Fibroblast of peridontal ligament (primary cell): ENCODE data around the gene RANBP9.

Experiments
- DNase-seq: peaks from one replicate; pipeline ENCODE4 v3.0.0-alpha.2; 2010; ENCODE audit errors: extremely low read depth

RANBP9 gene

DNA sequence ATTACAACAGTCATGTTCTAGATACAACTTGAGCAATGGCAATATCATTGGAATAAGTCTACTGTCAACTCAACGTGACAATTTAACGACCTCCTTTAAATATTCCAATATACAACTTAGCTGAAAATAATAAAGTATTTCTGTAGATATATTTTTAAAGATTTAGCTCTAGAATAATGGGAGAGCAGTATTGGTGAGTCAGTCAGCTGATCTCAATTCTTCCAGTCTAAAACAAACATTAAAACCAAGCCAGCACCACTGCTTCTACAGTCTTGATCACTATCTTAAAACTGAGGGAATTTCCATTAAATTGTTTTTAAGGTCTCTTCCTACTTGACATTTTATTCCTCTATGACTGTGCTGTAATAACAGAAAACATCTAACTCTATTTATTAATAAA is 58.3 kb downstream of the RANBP9 start:
- DNase-seq, result peak; percentile 37

DNA sequence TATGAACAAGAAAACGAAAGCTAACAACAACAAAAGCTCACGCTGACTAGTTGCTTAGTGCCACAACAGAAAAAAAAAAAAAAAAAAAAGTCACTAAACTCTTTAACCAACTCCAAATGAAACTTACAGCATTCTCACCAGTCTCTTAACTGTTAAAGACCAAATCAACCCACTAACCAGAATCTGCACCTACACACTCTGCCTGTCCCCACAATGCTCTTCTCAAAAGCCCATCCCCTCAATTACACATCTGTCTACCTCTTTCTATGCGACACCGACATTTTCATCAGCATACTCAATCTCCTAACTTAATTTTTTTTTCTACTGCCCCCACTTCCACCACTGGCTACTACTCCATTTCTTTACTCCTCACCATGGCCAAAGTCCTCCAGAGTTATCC is 62.2 kb downstream of the RANBP9 start:
- DNase-seq, result no peak

DNA sequence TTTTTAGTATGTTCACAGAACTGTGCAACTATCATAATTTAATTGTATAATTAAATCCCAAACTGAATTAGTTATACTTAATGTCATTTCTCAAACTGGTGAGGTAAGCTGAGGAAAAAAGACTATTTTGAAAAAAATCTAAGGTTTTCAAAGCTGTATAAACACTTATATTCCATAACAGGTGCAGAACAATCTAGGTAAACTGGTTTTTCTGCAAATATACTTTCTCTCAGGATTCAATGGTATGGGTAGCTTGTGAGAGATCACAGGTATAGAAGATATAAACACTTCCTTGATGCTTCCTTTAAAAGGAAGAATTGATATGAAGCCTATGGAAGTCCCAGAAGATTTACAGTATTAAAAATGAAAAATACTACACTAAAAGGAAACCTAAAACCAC is 62.8 kb downstream of the RANBP9 start:
- DNase-seq, result no peak

DNA sequence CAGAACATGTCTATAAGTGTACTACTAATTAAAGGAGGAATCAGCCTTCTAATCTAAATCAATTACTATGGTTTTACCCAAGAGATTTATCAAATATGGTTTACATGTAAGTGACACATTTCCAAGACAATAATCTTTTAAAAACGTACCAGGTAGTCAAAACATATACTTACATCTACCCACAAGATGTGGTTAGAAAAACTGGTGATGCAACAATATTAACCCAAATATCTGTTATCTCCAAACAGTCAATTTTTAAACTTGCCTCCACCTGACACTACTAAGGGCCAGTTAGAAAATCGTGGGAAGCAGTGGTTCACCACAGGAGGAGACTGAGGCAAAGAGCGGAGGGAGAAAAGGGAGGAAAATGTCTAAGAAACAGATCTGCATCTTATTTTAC is 68.5 kb downstream of the RANBP9 start:
- DNase-seq, result no peak

DNA sequence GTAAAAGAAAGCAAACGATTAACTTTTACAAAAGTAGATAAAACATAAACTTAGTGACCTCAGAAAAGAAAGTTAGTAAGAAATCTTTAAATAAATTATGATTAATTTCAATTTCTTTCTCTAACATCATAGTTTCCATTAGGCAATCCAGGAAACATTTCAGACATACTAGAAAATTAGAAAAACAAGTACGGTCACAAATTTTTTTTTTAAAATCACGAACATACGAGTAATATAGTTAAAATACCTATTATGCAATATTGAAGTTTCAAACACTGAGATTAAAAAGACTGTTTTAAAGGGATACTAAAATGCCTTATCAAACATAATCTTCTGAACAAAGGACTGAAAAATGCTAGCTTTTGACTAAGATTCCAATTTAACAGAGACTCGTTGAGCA is 70.3 kb downstream of the RANBP9 start:
- DNase-seq, result peak; percentile 49

- no peak for DNase-seq
Measured at GRCh38 chr6:13638626-13639025, 73.0 kb downstream of the RANBP9 start.

DNA sequence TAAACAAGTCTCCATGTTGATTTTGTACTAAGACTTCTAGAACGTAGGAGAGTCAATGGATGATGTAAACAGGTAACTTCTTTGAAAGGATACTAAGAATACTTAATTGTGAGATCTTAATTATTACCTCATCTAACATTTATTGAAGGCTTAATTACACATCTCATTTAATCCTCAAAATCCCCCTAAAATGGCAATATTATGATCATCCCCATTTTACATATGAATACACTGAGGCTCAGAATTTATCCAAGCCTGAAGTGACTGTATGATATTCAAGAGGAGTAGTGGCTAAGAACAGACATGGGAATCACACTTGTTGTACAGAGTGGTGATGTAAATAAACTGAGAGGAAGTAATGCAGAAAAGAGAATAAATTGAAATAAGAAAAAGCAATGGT is 73.6 kb downstream of the RANBP9 start:
- DNase-seq, result no peak

GRCh38 chr6:13635948-13636658 is 75.5 kb downstream of the RANBP9 start:
- no peak for DNase-seq

DNA sequence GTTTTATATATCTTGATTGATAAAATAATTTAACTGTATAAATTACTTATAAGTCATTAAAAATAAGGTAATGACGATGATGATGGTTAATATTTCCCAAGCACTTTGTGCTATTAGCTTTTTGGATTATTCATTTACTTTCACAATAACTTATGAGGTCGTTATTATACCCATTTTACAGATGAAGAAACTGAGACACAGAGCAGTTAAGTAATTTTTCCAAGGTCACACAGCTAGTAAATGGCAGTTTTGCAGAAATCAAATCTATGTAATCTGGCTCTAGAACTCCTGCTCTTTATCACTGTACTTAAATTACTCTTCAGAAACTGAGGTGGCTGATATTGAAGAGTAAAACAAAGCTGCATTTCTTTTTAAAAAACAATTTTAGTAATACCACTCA is 78.3 kb downstream of the RANBP9 start:
- DNase-seq, result no peak

DNA sequence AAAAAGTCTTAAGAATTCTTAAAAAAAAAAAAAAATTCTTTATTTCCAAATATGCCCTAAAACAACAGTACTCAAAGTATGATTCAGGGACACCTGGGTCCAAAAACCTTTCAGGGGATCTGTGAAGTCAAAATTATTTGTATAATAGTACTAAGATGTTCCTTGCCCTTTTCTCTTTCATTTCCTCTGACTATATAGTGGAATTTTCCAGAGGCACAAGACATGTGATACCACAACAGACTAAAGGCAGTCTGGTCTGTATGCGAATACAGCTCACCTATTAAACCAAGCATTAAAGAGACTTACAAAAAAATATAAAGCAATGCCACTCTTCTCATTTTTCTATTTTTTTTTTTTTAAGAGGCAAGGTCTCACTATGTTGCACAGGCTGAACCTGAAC is 81.1 kb downstream of the RANBP9 start:
- DNase-seq, result no peak

- DNase-seq, result no peak
Measured at GRCh38 chr6:13629459-13630116, 82.0 kb downstream of the RANBP9 start.

DNA sequence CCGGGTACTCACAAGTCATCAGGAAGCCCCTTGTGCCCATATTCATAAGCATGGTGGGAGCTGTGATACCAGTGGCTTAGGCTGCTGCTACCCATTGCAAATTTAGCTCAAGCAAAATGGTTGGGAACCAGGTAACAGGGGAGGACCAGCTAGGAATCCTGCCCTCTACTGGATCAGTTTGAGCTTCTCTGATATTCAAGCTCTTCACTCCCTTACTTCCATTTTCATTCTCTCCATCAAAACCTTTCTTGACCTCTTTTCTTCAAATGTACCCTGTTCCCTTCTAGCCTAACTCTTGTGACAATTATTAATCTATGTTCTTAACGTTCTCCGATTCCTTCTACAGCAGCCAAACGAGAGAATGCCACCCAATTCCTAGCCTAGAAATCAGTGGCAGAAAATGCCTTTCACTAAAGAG is 86.8 kb downstream of the RANBP9 start:
- peak; percentile 52 for DNase-seq

DNA sequence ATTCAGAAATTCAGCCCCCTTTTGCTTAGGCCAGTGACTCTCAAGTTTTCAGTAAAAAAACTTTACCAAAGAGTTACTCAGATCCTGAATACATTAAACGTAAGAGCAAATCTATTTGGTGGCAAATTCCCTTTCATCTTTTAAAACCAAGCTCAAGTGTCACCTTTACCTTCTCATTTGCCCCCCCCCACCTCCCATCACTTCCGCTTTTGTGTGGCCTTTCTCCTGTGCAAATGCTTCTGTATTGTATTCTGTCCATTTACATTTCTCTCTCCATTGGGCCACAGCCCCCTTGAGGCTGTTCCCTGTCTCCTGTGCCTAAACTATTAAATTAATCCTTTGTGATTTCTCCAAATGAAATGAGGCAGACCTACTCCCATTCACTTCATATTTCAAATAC is 94.6 kb downstream of the RANBP9 start:
- DNase-seq, result no peak

- DNase-seq, result peak; percentile 50
Measured at GRCh38 chr6:13615792-13616120, 95.9 kb downstream of the RANBP9 start.

- peak; percentile 99 for DNase-seq
Measured at GRCh38 chr6:13614926-13615791, 96.5 kb downstream of the RANBP9 start, which contains the start of gene NOL7. TSS of gene NOL7 (plus strand) at chr6:13615335. CDS start at chr6:13615359, 24 bp downstream.

GRCh38 chr6:13614126-13614925 is 97.3 kb downstream of the RANBP9 start:
- peak; percentile 55 for DNase-seq

- DNase-seq, result no peak
Measured at GRCh38 chr6:13613029-13613594, 98.5 kb downstream of the RANBP9 start.

DNA sequence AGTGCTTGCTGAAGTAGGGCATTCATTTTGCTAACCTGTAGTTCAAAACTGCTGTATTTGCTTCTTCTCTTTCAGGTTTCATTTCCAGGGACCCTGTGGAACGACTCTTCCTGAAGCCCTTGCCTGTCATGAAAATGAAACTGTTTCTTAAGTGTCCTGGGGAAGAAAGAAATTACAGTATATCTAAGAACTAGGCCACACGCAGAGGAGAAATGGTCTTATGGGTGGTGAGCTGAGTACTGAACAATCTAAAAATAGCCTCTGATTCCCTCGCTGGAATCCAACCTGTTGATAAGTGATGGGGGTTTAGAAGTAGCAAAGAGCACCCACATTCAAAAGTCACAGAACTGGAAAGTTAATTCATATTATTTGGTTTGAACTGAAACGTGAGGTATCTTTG is 99.9 kb downstream of the RANBP9 start:
- no peak for DNase-seq

- no peak for DNase-seq
Measured at GRCh38 chr6:13605634-13606033, 106.0 kb downstream of the RANBP9 start.

DNA sequence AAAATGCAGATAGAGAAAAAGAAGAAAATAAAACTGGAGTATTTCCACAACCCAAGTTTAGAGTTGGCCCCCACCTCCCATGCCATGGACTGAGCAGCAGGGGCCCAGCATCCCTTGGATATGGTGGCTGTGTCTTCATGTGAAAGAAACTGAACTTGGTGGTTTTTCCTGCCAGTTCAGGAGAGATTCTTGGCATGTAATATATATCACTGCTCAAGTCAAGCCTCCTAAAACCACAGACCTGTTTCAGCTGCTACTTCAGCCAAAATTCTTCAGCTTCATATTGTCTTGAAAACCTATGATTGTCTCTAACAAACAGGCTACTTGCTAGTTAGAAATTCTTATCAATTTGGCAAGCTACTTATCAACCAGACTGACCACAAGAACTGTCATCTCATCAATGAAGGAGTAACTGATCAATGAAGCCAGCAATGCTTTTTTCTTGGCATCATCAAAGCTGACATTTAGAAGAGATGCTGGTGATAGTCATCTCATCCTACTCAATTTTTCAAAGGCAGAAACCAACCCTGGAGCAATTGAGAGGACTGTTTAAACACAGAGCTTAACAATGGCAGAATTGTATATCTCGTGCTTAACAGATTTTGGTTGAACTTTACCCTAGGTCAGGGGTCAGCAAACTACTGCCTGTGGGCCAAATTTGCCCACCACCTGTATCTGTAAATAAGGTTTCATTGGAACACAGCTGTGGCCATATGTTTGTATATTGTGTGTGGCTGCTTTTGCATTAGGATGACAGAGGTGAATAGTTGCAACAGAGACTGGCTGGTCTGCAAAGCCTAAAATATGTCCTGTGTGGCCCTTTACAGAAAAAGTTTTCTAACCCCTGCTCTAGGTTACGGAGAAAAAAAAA is 106.9 kb downstream of the RANBP9 start:
- DNase-seq, result no peak

DNA sequence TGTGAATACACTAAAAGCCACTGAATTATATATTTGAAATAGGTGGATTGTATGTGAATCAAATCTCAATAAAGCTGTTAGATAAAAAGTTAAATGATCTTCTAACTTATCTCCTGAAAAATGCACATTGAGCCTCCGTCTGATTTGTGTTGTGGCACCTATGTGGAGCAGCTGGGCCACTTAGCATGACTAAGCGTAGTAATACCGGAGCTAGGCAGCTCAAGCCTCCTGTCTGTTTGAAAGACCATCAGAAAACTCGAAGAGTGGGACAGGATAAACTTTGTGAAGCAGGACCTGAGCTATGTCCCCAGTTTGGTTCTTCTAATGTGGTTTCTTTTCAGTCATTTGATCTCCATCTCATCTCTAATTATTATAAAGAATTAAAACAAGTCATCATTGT is 107.5 kb downstream of the RANBP9 start:
- DNase-seq, result no peak
